Colonic mucosa (tissue), 4 donors: ENCODE results near the gene NKX2-2. TPM values are rescaled to one million over a fixed set of nuclear protein-coding genes. Genes with fewer than 3 reads are reported as not detected.

ENCODE experiments used
- DNase-seq: peaks from one replicate; pipeline ENCODE4 v3.0.0-alpha.2; 2020
- H3K27ac ChIP-seq: fragments of 200-600 bp; one replicate; pipeline ENCODE4 v1.8.0; 2021
- H3K27me3 ChIP-seq: fragments of 200-600 bp; one replicate; pipeline ENCODE4 v1.8.0; 2021
- H3K36me3 ChIP-seq: fragments of 200-600 bp; one replicate; pipeline ENCODE4 v1.8.0; 2021
- H3K4me1 ChIP-seq: fragments of 200-600 bp; one replicate; pipeline ENCODE4 v1.8.0; 2021; ENCODE audit warnings: mild to moderate bottlenecking
- H3K4me3 ChIP-seq: fragments of 200-600 bp; one replicate; pipeline ENCODE4 v1.8.0; 2021
- H3K9ac ChIP-seq, 2 donors: one replicate each; pipeline ENCODE4 v1.7.0; 2013; ENCODE audit warnings: control low read depth in 2 of 2, low read depth in 2 of 2, low read length in 2 of 2
- H3K9me3 ChIP-seq: fragments of 200-600 bp; one replicate; pipeline ENCODE4 v1.8.0; 2021
- CTCF ChIP-seq: fragments of 200-600 bp; IDR thresholded peaks from one replicate; pipeline ENCODE4 v1.8.0; 2022; ENCODE audit warnings: antibody characterized with exemption, mild to moderate bottlenecking
- intact Hi-C: fragments of 100-400 bp; cut with DNase I; formaldehyde crosslinking; loops from one replicate; pipeline ENCODE4 v1.14.1; 2022
- total RNA-seq, 2 donors: library from RNA; stranded (reverse); fragmentation: NEBNext Ultra II Directional in 1 of 2; extraction: Animal tissue kit (Norgen Biotek cat#: 25700) in 1 of 2; gene quantifications; one replicate each; pipeline ENCODE4 v1.2.1, GENCODE V29; 2021
- donor health status: healthy.
- donor health status: DM: no; HTN: no; CAD: no.
- donor health status: DM: no; HTN: no; CAD: no.

The NKX2-2 gene
- total RNA-seq, 2 donors from 2014 or later = 1.4 to 1.6 TPM

- Histone ChIP-seq H3K9me3 (no peaks in the 10 kb centered on the region), H3K27me3 (peaks cover 99% of the 10 kb centered on the region), H3K9ac (no peak overlapping the region), H3K4me3 (no peak overlapping the region), H3K4me1 (no peaks in the 10 kb centered on the region), H3K36me3 (no peaks in the 10 kb centered on the region), H3K27ac (no peak overlapping the region)
- intact Hi-C loops = no loop called here
- no peak for DNase-seq
- TF ChIP-seq CTCF = no peak
Measured at GRCh38 chr20:21513181-21513663, 642 bp downstream of the NKX2-2 start.

DNA sequence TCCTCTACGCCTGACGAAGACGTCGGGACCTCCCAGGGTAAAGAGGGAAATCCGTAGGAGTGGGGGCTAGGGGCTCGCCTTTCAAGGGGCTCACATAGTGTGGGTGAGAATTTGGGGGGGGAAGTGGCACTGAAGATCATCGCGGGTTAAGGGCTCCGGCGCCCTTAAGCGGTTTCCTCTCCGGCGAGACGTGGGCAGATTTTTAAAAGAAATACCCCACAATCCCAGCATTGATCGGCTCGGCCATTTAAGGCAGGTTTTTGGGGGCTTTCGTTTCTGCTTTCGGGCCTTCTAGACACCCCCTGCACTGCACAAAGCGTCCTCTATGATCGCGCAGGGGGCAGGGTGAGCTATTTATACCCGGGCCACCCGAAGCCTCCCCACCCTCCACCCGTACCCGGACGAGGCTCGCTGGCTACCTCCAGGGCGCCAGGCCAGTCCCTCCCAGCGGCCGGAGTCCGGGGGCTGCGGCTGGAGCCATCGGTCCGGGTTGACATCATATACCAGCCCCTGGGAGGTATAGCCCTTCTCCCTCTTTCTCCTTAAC, 1.2 kb downstream of the NKX2-2 start:
- Histone ChIP-seq H3K9ac (no peak overlapping the region), H3K27ac (no peak overlapping the region), H3K4me3 (no peak overlapping the region), H3K36me3 (no peaks in the 10 kb centered on the region), H3K27me3 (peaks cover 99% of the 10 kb centered on the region), H3K9me3 (no peaks in the 10 kb centered on the region), H3K4me1 (no peaks in the 10 kb centered on the region)
- TF ChIP-seq CTCF = no peak
- no peak for DNase-seq
- intact Hi-C loops = no loop called here

GRCh38 chr20:21511850-21512633, 1.8 kb downstream of the NKX2-2 start:
- Histone ChIP-seq H3K9me3 (no peaks in the 10 kb centered on the region), H3K4me1 (no peaks in the 10 kb centered on the region), H3K27me3 (peaks cover 99% of the 10 kb centered on the region), H3K27ac (no peak overlapping the region), H3K4me3 (no peak overlapping the region), H3K9ac (no peak overlapping the region), H3K36me3 (no peaks in the 10 kb centered on the region)
- TF ChIP-seq CTCF = no peak
- intact Hi-C loops = no loop called here
- DNase-seq = no peak

DNA sequence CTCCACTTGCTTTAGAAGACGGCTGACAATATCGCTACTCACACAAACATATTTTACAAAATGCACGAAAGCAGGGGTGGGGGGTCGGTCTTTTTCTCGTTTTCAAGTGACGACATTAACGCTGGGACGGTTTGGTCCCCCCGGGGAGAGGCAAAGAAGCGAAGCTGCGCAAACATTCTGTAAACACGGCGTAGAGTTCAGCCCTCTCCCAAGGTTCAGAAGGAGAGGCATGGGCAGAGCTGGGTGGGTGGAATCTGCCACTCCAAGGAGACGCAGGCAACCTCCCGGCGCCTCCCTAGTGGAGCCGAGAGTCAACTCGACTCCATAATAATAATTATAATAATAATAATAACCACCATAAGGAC, 2.4 kb downstream of the NKX2-2 start:
- TF ChIP-seq CTCF = no peak

GRCh38 chr20:21510414-21511384, 3.2 kb downstream of the NKX2-2 start:
- H3K27me3 ChIP-seq = peaks cover 99% of the 10 kb centered on the region
- H3K9me3 ChIP-seq = no peaks in the 10 kb centered on the region
- H3K9ac ChIP-seq = no peak overlapping the region
- no peak overlapping the region for H3K27ac ChIP-seq
- H3K4me3 ChIP-seq = peak overlapping the region; percentile 5
- DNase-seq = no peak
- no peak for TF ChIP-seq CTCF
- intact Hi-C loops = no loop called here
- H3K4me1 ChIP-seq = peaks cover 5% of the 10 kb centered on the region
- H3K36me3 ChIP-seq = no peaks in the 10 kb centered on the region

More for the DNA sequence above, 2.4 kb downstream of the NKX2-2 start:
- no peak for DNase-seq
- no peak overlapping the region for H3K9ac ChIP-seq
- no peaks in the 10 kb centered on the region for H3K9me3 ChIP-seq
- no peaks in the 10 kb centered on the region for H3K36me3 ChIP-seq
- H3K27ac ChIP-seq = no peak overlapping the region
- peaks cover 99% of the 10 kb centered on the region for H3K27me3 ChIP-seq
- intact Hi-C loops = no loop called here
- no peaks in the 10 kb centered on the region for H3K4me1 ChIP-seq
- no peak overlapping the region for H3K4me3 ChIP-seq
